B cell (primary cell): ENCODE data around the gene EIPR1.

Experiments
- CTCF ChIP-seq: fragments of 200-600 bp; IDR thresholded peaks from one replicate; pipeline ENCODE4 v1.8.0; 2022; ENCODE audit warnings: antibody characterized with exemption, mild to moderate bottlenecking
- EZH2 ChIP-seq: IDR thresholded peaks from 2 replicates; pipeline ENCODE4 v1.6.1; 2012; ENCODE audit warnings: borderline replicate concordance, low read depth, mild to moderate bottlenecking, moderate library complexity, low read length; ENCODE audit not compliant: insufficient read depth, poor library complexity, severe bottlenecking

GRCh38 chr2:3177891-3178577 lies 199.6 kb downstream of the EIPR1 start:
- TF ChIP-seq CTCF (no peak), EZH2 (no peak)
